IPS-20b (cell line): Measurements from ENCODE around the gene RAD52.
"Not testable (repeated sequence)": the region's sequence is repeated elsewhere in the genome, so short reads cannot be mapped to it uniquely, and the experiment has no call there.

Source experiments
- H3K27ac ChIP-seq: one replicate; pipeline ENCODE4 v1.5.1; 2013; ENCODE audit warnings: low read length
- H3K27me3 ChIP-seq: 2 replicates; pipeline ENCODE4 v1.6.1; 2013; ENCODE audit warnings: mild to moderate bottlenecking, low read length, inconsistent platforms; ENCODE audit not compliant: insufficient read depth
- H3K36me3 ChIP-seq: 2 replicates; pipeline ENCODE4 v1.6.1; 2013; ENCODE audit warnings: low read depth, mild to moderate bottlenecking, inconsistent platforms, low read length, moderate library complexity; ENCODE audit not compliant: insufficient read depth
- H3K4me1 ChIP-seq: 2 replicates; pipeline ENCODE4 v1.6.1; 2013; ENCODE audit warnings: mild to moderate bottlenecking, control low read depth, inconsistent platforms, low read length, moderate library complexity; ENCODE audit not compliant: insufficient read depth
- H3K4me3 ChIP-seq: 2 replicates; pipeline ENCODE4 v1.5.1; 2013; ENCODE audit warnings: mild to moderate bottlenecking, low read length, inconsistent platforms
- H3K9ac ChIP-seq: 2 replicates; pipeline ENCODE4 v1.6.1; 2013; ENCODE audit warnings: low read depth, mild to moderate bottlenecking, inconsistent platforms, low read length, moderate library complexity
- H3K9me3 ChIP-seq: 2 replicates; pipeline ENCODE4 v1.6.1; 2013; ENCODE audit warnings: mild to moderate bottlenecking, low read depth, low read length, inconsistent platforms; ENCODE audit not compliant: insufficient read depth

The RAD52 gene

DNA sequence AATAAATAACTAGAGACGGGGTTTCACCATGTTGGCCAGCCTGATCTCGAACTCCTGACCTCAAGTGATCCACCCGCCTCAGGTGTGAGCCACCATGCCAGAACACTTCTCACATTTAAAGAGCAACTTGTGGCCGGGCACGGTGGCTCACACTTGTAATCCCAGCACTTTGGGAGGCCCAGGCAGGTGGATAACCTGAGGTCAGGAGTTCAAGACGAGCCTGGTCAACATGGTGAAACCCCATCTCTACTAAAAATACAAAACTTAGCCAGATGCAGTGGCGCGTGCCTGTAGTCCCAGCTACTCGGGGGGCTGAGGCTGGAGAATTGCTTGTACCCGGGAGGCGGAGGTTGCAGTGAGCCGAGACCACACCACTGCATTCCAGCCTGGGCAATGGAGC, 13.6 kb downstream of the RAD52 start:
- peaks cover 19% of the 10 kb centered on the region for H3K36me3 ChIP-seq
- H3K27me3 ChIP-seq, H3K9me3 ChIP-seq, H3K27ac ChIP-seq, H3K9ac ChIP-seq, H3K4me3 ChIP-seq, H3K4me1 ChIP-seq: not testable (repeated sequence)

DNA sequence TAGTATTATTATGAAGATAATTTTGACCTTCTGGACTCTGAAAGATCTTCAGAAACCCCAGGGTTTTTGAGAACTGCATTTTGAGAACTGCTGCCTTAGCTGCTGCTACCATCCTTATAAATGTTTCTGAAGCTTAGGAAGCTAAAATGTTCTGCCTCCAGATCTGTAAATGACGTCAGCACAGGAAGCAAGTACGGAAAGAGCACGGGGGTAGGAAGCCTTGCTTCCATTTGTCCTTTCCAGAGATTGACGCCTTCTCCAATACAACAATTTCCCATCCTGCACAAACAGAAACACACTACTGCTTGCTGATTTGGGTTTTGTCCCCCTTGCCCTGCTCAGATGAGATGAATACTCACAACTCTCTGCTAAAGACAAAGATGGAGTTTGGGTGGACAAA, 17.9 kb downstream of the RAD52 start:
- Histone ChIP-seq H3K36me3 (peaks cover 59% of the 10 kb centered on the region), H3K4me3 (no peak overlapping the region), H3K27me3 (no peaks in the 10 kb centered on the region), H3K9ac (no peak overlapping the region), H3K9me3 (no peaks in the 10 kb centered on the region), H3K4me1 (no peaks in the 10 kb centered on the region), H3K27ac (no peak overlapping the region)

DNA sequence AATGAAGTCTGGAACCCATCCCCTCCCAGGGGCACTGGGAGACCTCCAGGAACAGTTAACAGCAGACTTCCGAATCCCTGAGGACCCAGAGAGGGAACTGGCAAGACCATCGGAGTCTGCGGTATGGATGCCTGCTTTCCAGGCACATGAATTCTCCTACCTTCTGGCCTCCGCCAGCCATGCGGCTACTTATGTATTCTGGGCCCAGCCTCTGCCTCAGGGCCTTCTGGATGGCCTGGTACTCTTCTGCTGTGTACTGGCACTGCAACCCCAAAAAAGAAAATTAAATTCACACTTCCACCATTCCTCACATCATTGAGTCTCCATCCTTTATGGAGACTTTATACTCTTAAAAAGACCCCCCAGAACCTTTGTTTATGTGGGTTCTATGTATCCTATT, 18.4 kb downstream of the RAD52 start:
- Histone ChIP-seq H3K27ac (no peak overlapping the region), H3K4me1 (no peaks in the 10 kb centered on the region), H3K36me3 (peaks cover 62% of the 10 kb centered on the region), H3K4me3 (no peak overlapping the region), H3K27me3 (no peaks in the 10 kb centered on the region), H3K9me3 (no peaks in the 10 kb centered on the region), H3K9ac (no peak overlapping the region)

- H3K4me3 ChIP-seq, result no peak overlapping the region
- no peaks in the 10 kb centered on the region for H3K4me1 ChIP-seq
- no peak overlapping the region for H3K27ac ChIP-seq
- no peak overlapping the region for H3K9ac ChIP-seq
- no peaks in the 10 kb centered on the region for H3K9me3 ChIP-seq
- H3K27me3 ChIP-seq, result no peaks in the 10 kb centered on the region
- H3K36me3 ChIP-seq, result peaks cover 84% of the 10 kb centered on the region
Measured at GRCh38 chr12:926641-927040, 22.9 kb downstream of the RAD52 start.

GRCh38 chr12:922285-922684, 27.2 kb downstream of the RAD52 start:
- no peaks in the 10 kb centered on the region for H3K4me1 ChIP-seq
- no peak overlapping the region for H3K27ac ChIP-seq
- H3K36me3 ChIP-seq, result peaks cover 65% of the 10 kb centered on the region

DNA sequence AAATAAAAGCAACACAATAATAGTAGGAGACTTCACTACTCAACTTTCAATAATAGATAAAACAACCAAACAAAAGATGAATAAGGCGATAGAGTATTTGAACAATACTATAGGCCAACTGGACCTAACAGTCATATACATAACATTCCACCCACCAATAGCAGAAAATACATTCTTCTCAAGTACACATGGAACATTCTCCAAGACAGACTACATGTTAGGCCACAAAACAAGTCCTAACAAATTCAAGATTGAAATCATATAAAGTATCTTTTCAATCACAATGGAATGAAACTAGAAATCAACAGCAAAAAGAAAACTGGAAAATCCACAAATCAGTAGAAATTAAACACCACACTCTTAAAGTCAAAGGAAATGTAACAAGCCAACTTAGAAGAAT, 28.8 kb downstream of the RAD52 start:
- H3K9me3 ChIP-seq, result no peaks in the 10 kb centered on the region
- H3K27ac ChIP-seq, result no peak overlapping the region
- H3K4me3 ChIP-seq, result no peak overlapping the region
- H3K36me3 ChIP-seq, result peaks cover 63% of the 10 kb centered on the region
- no peaks in the 10 kb centered on the region for H3K27me3 ChIP-seq
- H3K4me1 ChIP-seq, result no peaks in the 10 kb centered on the region
- no peak overlapping the region for H3K9ac ChIP-seq

More at GRCh38 chr12:922285-922684, 27.2 kb downstream of the RAD52 start:
- H3K27me3 ChIP-seq, result no peaks in the 10 kb centered on the region
- no peak overlapping the region for H3K9ac ChIP-seq
- H3K9me3 ChIP-seq, result no peaks in the 10 kb centered on the region
- H3K4me3 ChIP-seq, result no peak overlapping the region

DNA sequence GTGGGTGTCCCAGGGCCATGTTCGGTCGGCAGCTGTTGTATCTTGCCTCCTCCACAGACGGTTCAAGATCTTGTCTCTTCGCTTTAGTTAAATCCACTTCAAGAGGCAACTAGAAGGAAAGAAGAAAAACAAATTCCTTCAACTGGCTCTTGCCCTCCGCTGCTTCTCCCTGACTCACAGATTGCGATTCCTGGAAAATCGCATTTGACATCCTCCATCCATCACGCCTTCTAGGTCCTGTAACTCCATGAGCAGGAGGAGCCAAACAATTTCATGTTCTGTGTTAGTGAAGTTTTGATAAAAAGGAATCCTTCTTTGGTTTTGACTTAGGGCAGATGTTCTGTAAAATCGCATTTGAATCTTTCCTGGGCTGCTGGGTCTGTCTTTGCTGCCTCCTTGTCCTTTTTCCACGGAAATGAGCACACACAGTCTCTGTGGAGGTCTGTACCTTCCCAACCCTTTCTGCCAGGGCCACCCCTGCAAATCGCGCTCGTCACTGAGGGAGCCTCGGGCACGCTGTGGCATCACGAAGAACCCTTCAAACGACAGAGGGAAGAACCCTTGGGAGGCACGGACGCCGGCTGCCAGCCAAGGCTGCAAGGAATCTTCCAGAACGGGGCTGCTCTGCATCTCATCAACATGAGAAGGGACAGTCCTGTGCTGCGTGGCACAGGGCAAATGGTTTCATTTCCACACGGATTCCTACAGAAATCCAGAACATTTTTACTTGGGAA, 32.6 kb downstream of the RAD52 start:
- H3K27me3 ChIP-seq, result no peaks in the 10 kb centered on the region
- no peaks in the 10 kb centered on the region for H3K9me3 ChIP-seq
- peaks cover 73% of the 10 kb centered on the region for H3K36me3 ChIP-seq
- peaks cover 3% of the 10 kb centered on the region; the same call in 1 of the 2 replicates for H3K4me1 ChIP-seq
- no peak overlapping the region for H3K27ac ChIP-seq
- no peak overlapping the region for H3K4me3 ChIP-seq
- no peak overlapping the region for H3K9ac ChIP-seq

GRCh38 chr12:916240-916639, 33.3 kb downstream of the RAD52 start:
- peaks cover 77% of the 10 kb centered on the region for H3K36me3 ChIP-seq
- H3K27ac ChIP-seq, result no peak overlapping the region
- H3K4me3 ChIP-seq, result no peak overlapping the region

GRCh38 chr12:915090-915489, 34.4 kb downstream of the RAD52 start:
- no peaks in the 10 kb centered on the region for H3K27me3 ChIP-seq
- H3K4me3 ChIP-seq, result no peak overlapping the region
- H3K4me1 ChIP-seq, result peaks cover 3% of the 10 kb centered on the region; the same call in 1 of the 2 replicates
- H3K9ac ChIP-seq, result peak overlapping the region; percentile 20; the same call in 1 of the 2 replicates
- H3K9me3 ChIP-seq, result no peaks in the 10 kb centered on the region
- peaks cover 79% of the 10 kb centered on the region for H3K36me3 ChIP-seq
- no peak overlapping the region for H3K27ac ChIP-seq

More at GRCh38 chr12:916240-916639, 33.3 kb downstream of the RAD52 start:
- Histone ChIP-seq H3K9me3 (no peaks in the 10 kb centered on the region), H3K9ac (no peak overlapping the region), H3K4me1 (peaks cover 3% of the 10 kb centered on the region; the same call in 1 of the 2 replicates), H3K27me3 (no peaks in the 10 kb centered on the region)

GRCh38 chr12:913919-914698, 35.4 kb downstream of the RAD52 start:
- Histone ChIP-seq H3K36me3 (peaks cover 89% of the 10 kb centered on the region), H3K4me3 (no peak overlapping the region), H3K9ac (no peak overlapping the region)

DNA sequence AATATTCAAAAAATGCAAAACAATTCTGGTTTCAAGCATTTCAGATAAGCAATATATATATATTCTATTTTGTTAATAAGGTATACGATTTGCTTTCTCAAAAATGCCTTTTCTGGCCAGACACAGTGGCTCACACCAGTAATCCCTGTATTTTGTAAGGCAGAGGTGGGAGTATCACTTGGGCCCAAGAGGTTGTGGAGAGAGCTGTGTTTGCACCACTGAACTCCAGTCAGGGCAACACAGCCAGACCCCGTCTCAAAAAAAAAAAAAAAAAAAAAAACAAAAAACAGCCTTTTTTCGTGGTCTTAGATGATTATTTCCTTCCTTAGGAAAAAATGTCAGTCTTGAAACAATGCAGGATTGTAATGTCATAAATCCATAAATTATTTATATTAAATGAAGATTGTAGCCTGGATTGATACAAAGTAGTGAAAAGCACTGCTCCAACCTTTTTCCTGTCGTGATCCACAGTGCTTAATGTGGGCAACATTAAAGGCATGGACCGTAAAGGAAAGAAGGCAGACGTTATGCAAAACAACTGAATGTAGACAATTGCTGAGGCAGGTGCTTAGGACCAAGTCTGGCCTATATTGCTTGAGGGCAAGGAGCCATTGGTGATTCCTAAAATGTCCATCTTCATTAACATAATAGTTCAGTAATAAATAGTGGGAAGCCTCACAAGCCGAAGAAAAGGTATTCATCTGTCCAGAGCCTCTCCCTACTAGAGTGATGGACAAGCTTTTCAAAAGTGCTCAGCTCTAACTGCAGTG, 36.8 kb downstream of the RAD52 start:
- Histone ChIP-seq H3K9me3 (no peaks in the 10 kb centered on the region), H3K9ac (no peak overlapping the region), H3K4me1 (peaks cover 3% of the 10 kb centered on the region; the same call in 1 of the 2 replicates), H3K27ac (no peak overlapping the region), H3K27me3 (no peaks in the 10 kb centered on the region), H3K4me3 (no peak overlapping the region), H3K36me3 (peaks cover 92% of the 10 kb centered on the region)

More at GRCh38 chr12:913919-914698, 35.4 kb downstream of the RAD52 start:
- H3K27ac ChIP-seq, result no peak overlapping the region
- H3K4me1 ChIP-seq, result peaks cover 3% of the 10 kb centered on the region; the same call in 1 of the 2 replicates
- no peaks in the 10 kb centered on the region for H3K9me3 ChIP-seq
- H3K27me3 ChIP-seq, result no peaks in the 10 kb centered on the region
